Heart left ventricle (tissue), 13 donors: Measurements from ENCODE around the gene CLEC11A.

Source experiments
- POLR2A ChIP-seq, 2 donors: fragments of 450-650 bp; IDR thresholded peaks; one replicate each; pipeline ENCODE4 v1.6.1; 2017; ENCODE audit warnings: antibody characterized with exemption in 2 of 2, mild to moderate bottlenecking in 2 of 2, moderate library complexity in 2 of 2
- TF ChIP-seq, protein P1 (sequence below), 12 donors: fragments of 200-600 bp; sonication (generic) in 4 of 12; IDR thresholded peaks; one replicate each; pipeline versions ENCODE4 v1.5.0 to v1.8.0; 2018 to 2022; ENCODE audit warnings: antibody characterized with exemption in 12 of 12, mild to moderate bottlenecking in 5 of 12
- donor health status: ischemic (EF 13 %, LVEDD 7.1; RV severe dilation, severe dysfunction).
- donor health status: DM: no; HTN: yes; CAD: no.
- donor health status: DM: no; HTN: no; CAD: no.
- donor health status: ischemic (EF 25% LVEDD 6.9; RV normal size, moderate dysfunction).
- donor health status: ischemic (EF 25% LVEDD 5.7; RV mildly dilated, moderate dysfunction).
- donor health status: ischemic (EF 35%, LVEDD 5.7; RV mildly dilated, moderate dysfunction).
- donor health status: nonischemic (EF 11% LVEDD 7.7; RV severe dilation, severe dysfunction).
- donor health status: DM: yes; HTN: yes; CAD: no.
- donor health status: PGD.
- donor health status: ischemic (EF 29% LVEDD 5.4; RV normal size, mild dysfunction).
- donor health status: nonischemic (EF 23%, LVEDD 6.1; RV moderate dilation, normal function).

DNA sequence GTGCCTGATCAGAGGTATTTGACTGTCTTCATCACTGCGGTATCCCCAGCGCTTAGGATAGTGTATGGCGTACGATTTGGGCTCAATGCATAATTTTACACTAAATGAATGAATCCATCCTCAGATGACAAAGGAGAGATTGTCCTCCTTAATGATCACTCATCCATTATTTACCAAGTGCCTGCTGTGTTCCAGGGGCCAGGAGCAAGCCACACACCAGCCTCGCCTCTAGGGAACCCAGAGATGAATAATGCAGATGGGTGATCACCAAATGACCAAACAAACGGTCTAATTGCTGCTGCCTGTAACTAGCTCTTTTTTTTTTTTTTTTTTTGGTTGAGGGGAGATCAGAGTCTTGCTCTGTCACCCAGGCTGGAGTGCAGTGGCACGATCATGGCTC, 41.2 kb downstream of the CLEC11A start:
- TF ChIP-seq, protein P1, sequence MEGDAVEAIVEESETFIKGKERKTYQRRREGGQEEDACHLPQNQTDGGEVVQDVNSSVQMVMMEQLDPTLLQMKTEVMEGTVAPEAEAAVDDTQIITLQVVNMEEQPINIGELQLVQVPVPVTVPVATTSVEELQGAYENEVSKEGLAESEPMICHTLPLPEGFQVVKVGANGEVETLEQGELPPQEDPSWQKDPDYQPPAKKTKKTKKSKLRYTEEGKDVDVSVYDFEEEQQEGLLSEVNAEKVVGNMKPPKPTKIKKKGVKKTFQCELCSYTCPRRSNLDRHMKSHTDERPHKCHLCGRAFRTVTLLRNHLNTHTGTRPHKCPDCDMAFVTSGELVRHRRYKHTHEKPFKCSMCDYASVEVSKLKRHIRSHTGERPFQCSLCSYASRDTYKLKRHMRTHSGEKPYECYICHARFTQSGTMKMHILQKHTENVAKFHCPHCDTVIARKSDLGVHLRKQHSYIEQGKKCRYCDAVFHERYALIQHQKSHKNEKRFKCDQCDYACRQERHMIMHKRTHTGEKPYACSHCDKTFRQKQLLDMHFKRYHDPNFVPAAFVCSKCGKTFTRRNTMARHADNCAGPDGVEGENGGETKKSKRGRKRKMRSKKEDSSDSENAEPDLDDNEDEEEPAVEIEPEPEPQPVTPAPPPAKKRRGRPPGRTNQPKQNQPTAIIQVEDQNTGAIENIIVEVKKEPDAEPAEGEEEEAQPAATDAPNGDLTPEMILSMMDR (IDR thresholded peaks at IDR 0.05): no peak
- TF ChIP-seq POLR2A (IDR thresholded peaks at IDR 0.05): no peak
